Large intestine (tissue), 3 donors: ENCODE measurements around the gene DKK3. TPM values are rescaled to one million over a fixed set of nuclear protein-coding genes. Genes with fewer than 3 reads are reported as not detected.

Source experiments
- DNase-seq, 2 donors: peaks; one replicate each; pipeline versions ENCODE4 v3.0.0 to v3.0.0-alpha.2; 2013
- H3K27ac ChIP-seq: one replicate; pipeline ENCODE4 v1.5.1; 2013; ENCODE audit warnings: low read length
- H3K27me3 ChIP-seq: 2 replicates; pipeline ENCODE4 v1.6.1; 2013; ENCODE audit warnings: low read length; ENCODE audit not compliant: control insufficient read depth, insufficient read depth
- H3K36me3 ChIP-seq: 2 replicates; pipeline ENCODE4 v1.6.1; 2013; ENCODE audit warnings: low read length; ENCODE audit not compliant: control insufficient read depth, insufficient read depth
- H3K4me1 ChIP-seq: one replicate; pipeline ENCODE4 v1.6.1; 2013; ENCODE audit warnings: low read length; ENCODE audit not compliant: control insufficient read depth, insufficient read depth
- H3K4me3 ChIP-seq: one replicate; pipeline ENCODE4 v1.5.1; 2013; ENCODE audit warnings: low read length
- H3K9me3 ChIP-seq: one replicate; pipeline ENCODE4 v1.6.1; 2013; ENCODE audit warnings: mild to moderate bottlenecking, low read depth, low read length, moderate library complexity; ENCODE audit not compliant: control insufficient read depth
- WGBS: methylation state at CpG from one replicate; pipeline ENCODE4 v1.1.5; 2013; ENCODE audit warnings: low lambda C conversion rate; ENCODE audit not compliant: insufficient coverage; 5-methylcytosine and 5-hydroxymethylcytosine counted together
- polyA plus RNA-seq: library from polyadenylated mRNA; unstranded; fragments of 120-200 nt; gene quantifications from one replicate; pipeline ENCODE4 v1.2.1, GENCODE V29; 2013

Gene DKK3
- polyA plus RNA-seq, 1 donor, result 31.4 TPM

DNA sequence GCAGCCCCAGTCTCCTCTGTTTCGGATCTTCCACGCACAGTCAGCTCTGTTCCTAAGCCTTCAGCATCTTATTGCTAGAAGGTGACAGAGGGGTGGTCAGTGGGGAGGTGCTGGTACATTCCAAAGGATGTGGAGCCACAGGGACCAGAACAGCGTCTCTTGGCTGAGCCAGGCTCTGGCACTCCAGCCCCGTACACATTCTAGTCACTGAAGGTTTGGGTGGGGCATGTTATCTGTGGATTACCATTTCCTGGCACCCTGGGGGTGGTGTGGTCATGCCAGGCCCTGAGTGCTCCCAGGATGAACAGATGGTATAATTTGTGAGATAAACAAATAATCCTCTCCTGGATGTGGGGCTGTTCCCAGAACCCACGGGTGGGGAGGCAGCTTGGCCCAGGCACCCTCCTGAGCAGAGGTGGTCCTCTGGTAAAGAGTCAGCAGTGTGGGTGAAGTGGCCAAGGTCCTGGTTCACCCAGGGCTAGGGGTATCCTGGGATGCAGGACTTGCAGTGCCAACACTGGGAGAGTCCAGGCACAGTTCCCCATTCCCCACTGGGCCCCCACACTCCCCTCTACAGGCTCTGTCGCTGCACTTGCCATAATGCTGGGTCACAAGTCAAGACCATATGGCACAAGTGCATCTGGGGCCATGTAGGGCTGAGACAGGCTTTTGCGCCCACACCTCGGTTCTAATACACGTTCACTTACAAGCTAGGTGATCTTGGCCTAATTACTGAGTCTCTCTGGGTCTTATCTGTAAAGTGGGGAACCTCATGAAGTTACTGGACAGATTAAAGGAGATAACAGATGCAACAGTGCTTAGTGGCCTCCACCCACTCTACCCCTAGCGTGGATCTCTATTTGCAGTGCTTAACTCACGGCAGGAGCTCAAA, 33.0 kb downstream of the DKK3 start:
- no peak for DNase-seq
- H3K4me1 ChIP-seq, result peaks cover 25% of the 10 kb centered on the region
- no peaks in the 10 kb centered on the region for H3K36me3 ChIP-seq
- no peak overlapping the region for H3K27ac ChIP-seq
- no peaks in the 10 kb centered on the region for H3K9me3 ChIP-seq
- H3K4me3 ChIP-seq, result no peak overlapping the region
- WGBS, result no CpG with 5 or more reads among the region's 11 CpGs
- H3K27me3 ChIP-seq, result no peaks in the 10 kb centered on the region

DNA sequence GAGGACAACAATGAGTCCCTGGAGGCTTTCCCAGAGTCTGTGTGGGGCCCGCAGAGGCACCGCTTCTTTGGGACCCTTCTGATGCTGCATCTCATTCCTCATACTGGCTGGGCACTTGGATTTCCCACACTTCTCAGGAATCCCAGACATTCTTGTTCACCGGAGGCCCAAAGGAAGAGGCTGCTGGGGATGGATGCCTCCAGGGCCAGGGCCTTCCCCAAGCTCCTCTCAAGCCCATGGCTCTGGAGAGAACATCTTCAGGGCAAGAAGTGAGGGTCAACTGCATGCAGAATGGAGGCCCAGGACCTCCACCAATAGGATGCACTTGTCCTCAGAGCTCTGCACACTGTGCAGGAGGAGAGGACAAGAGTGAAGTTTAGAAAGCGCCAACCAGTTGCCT, 34.6 kb downstream of the DKK3 start:
- Histone ChIP-seq H3K9me3 (no peaks in the 10 kb centered on the region), H3K4me3 (no peak overlapping the region), H3K4me1 (peaks cover 15% of the 10 kb centered on the region), H3K27ac (peak overlapping the region; percentile 32), H3K36me3 (no peaks in the 10 kb centered on the region), H3K27me3 (no peaks in the 10 kb centered on the region)
- WGBS, result no CpG with 5 or more reads among the region's 4 CpGs
- no peak for DNase-seq

GRCh38 chr11:11973361-11973800, 35.0 kb downstream of the DKK3 start:
- Histone ChIP-seq H3K9me3 (no peaks in the 10 kb centered on the region), H3K4me1 (peaks cover 15% of the 10 kb centered on the region), H3K27me3 (no peaks in the 10 kb centered on the region), H3K27ac (peak overlapping the region; percentile 32), H3K36me3 (no peaks in the 10 kb centered on the region), H3K4me3 (no peak overlapping the region)
- DNase-seq, result peak; percentile 27 to 45
- WGBS, result no CpG with 5 or more reads among the region's 8 CpGs

DNA sequence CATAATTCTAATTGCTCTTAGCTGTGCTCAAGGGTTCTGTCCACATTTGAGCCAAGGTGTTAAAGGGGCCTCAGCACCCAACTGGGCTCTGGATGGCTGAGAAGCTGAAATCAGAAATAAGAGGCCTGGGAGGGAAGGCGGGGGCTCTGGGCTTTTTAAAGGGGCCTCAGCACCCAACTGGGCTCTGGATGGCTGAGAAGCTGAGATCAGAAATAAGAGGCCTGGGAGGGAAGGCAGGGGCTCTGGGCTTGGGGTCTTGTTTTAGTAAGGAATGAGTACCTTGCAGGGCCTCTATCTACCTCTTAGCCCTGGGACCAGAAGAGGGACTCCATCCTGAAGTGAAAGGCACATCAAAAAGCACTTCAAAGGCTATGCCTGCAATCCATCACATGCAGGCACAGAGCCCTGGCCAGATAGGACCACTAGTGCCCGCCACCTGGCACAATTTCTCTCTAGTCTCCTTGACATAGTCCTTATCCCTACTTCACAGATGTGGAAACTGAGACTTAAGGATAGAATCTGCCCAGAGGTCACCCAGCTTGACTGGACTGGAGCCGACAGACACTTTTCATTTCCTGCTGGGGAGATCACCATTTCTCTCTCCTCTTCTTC, 35.6 kb downstream of the DKK3 start:
- Histone ChIP-seq H3K36me3 (no peaks in the 10 kb centered on the region), H3K27me3 (no peaks in the 10 kb centered on the region), H3K27ac (peak overlapping the region; percentile 28), H3K4me1 (peaks cover 15% of the 10 kb centered on the region), H3K9me3 (no peaks in the 10 kb centered on the region), H3K4me3 (no peak overlapping the region)
- no CpG with 5 or more reads among the region's 3 CpGs for WGBS
- DNase-seq, result no peak

GRCh38 chr11:11971906-11972547, 36.4 kb downstream of the DKK3 start:
- Histone ChIP-seq H3K27me3 (no peaks in the 10 kb centered on the region), H3K9me3 (no peaks in the 10 kb centered on the region), H3K4me3 (no peak overlapping the region), H3K27ac (no peak overlapping the region), H3K36me3 (no peaks in the 10 kb centered on the region), H3K4me1 (peaks cover 14% of the 10 kb centered on the region)
- no peak for DNase-seq
- WGBS, result no CpG with 5 or more reads among the region's 5 CpGs

DNA sequence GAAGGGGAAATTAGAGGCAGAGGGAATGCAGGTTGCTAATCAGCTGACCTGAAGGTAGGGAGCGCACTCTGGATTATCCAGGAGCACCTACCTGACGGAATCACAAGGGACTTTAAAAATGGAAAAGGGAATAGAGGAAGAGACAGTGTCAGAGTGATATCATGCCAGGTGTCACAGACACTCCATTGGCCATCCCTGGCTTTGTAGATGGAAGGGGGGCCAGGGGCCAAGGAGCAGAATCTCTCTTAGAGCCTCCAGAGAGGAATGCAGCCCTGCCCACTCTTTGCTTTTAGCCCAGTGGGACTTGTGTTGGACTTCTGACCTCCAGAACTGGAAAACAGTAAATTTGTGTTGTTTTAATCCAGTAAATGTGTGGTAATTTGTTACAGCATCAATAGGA, 37.9 kb downstream of the DKK3 start:
- no peaks in the 10 kb centered on the region for H3K9me3 ChIP-seq
- no peak for DNase-seq
- H3K27me3 ChIP-seq, result no peaks in the 10 kb centered on the region
- H3K36me3 ChIP-seq, result no peaks in the 10 kb centered on the region
- H3K4me3 ChIP-seq, result no peak overlapping the region
- H3K4me1 ChIP-seq, result peaks cover 5% of the 10 kb centered on the region
- no CpG with 5 or more reads among the region's 2 CpGs for WGBS
- no peak overlapping the region for H3K27ac ChIP-seq

DNA sequence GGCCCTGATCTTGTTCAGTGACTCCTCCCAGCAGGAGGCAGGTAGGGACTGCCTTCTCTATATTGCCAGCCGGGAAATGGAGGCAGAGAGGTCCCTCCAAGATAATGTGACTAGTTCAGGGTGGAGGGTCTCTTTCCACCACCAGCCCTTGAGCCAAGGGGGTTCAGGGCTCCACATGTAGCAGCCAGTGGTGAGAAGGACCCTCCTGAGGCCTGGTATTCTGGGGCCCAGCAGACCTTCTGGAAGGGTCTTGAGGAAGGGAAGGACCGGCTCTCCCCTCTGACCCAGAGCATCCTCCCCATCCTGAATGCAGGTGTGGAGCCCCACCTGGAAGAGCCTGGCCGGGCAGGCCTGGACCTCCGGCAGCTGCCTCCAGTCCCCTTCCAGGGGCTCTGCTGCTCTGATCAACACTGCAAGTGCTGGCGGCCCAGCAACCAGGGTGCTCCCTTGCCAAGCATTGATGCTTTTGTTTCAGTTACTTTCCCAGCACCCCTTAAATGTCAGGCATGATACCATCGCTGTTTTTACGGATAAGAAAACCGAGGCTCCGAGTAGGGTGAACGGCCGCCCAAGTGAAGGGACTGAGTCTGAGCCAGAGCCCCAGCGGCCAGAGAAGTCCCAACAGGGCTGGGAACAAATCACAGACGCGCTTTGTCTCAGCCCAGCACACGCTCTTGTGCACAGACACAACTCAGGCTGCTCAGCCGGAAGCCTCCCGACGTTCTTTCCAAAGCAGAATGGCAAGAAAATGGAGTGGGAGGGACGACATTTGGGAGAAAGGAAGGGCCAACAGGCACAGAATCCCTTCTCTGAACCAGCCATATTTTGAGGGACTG, 38.8 kb downstream of the DKK3 start:
- Histone ChIP-seq H3K36me3 (no peaks in the 10 kb centered on the region), H3K27ac (no peak overlapping the region), H3K9me3 (no peaks in the 10 kb centered on the region), H3K27me3 (no peaks in the 10 kb centered on the region), H3K4me1 (peaks cover 5% of the 10 kb centered on the region), H3K4me3 (no peak overlapping the region)
- DNase-seq, result no peak
- no CpG with 5 or more reads among the region's 19 CpGs for WGBS

DNA sequence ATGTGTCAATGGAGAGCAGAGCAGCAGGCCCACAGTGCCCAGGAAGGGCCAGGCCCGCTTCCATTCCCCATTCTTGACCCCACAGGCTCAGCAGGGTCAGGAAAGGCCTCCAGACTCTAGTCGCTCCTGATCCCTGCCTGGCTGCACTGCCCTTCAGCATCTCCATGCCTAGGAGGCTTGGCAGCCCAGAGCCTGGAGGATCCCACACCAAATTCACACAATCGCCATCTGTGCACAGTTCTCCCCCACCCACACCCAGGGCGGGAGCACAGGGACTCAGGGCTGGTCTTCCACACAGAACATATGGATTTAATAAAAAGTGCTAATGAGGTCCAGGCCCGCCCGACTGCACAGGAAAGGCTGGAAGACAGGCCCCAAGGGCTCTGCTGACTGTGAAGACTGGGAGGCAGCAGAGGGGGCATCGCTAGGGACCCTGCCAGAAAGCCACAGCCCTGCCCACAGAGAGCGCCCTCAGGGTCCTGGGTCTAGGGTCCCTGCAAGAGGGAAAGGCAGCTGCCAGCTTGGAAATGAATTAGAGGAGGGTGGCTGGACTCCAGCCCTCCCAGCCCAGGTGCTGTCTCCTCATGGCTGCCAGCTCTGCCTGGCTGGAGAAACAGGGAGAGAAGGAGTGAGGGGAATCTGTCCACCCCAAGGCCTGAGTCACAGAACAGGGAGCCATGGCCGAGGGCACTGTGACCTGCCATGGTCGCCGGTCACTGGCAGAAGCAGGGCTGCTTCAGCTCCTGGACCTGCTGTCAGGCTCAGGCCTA, 39.7 kb downstream of the DKK3 start:
- Histone ChIP-seq H3K9me3 (no peaks in the 10 kb centered on the region), H3K4me3 (no peak overlapping the region), H3K27me3 (peaks cover 2% of the 10 kb centered on the region), H3K36me3 (no peaks in the 10 kb centered on the region), H3K4me1 (peaks cover 5% of the 10 kb centered on the region), H3K27ac (no peak overlapping the region)
- no peak for DNase-seq
- WGBS, result no CpG with 5 or more reads among the region's 11 CpGs

- Histone ChIP-seq H3K36me3 (no peaks in the 10 kb centered on the region), H3K4me1 (peaks cover under 1% of the 10 kb centered on the region), H3K27me3 (peaks cover 2% of the 10 kb centered on the region), H3K27ac (no peak overlapping the region), H3K9me3 (no peaks in the 10 kb centered on the region), H3K4me3 (no peak overlapping the region)
- no CpG with 5 or more reads among the region's 11 CpGs for WGBS
- DNase-seq, result no peak
Measured at GRCh38 chr11:11967669-11968510, 40.5 kb downstream of the DKK3 start.
